SK-MEL-5 (cell line): ENCODE results near the gene MYO7B. TPM values are rescaled to one million over a fixed set of nuclear protein-coding genes. Genes with fewer than 3 reads are reported as not detected.
"Not testable (repeated sequence)": the region's sequence is repeated elsewhere in the genome, so short reads cannot be mapped to it uniquely, and the experiment has no call there.

Experiments used
- DNase-seq: peaks from one replicate; pipeline ENCODE4 v3.0.0-alpha.2; 2016; ENCODE audit warnings: low read depth, low spot score
- in situ Hi-C: cut with HindIII; loops from 2 replicates; pipeline ENCODE4 v1.10.0; 2016; ENCODE audit warnings: low sequenced_read_pairs, high pct_unique_total_duplicates, low pct_unique_long_range_greater_than_20kb
- total RNA-seq: library from RNA; depleted of rRNA; stranded (reverse); fragments of >200 nt; shearing (Covaris generic); gene quantifications from 2 replicates; pipeline ENCODE4 v1.2.3, GENCODE V29; 2014

The MYO7B gene
- total RNA-seq, 1 experiment from 2014 or later, result not detected

DNA sequence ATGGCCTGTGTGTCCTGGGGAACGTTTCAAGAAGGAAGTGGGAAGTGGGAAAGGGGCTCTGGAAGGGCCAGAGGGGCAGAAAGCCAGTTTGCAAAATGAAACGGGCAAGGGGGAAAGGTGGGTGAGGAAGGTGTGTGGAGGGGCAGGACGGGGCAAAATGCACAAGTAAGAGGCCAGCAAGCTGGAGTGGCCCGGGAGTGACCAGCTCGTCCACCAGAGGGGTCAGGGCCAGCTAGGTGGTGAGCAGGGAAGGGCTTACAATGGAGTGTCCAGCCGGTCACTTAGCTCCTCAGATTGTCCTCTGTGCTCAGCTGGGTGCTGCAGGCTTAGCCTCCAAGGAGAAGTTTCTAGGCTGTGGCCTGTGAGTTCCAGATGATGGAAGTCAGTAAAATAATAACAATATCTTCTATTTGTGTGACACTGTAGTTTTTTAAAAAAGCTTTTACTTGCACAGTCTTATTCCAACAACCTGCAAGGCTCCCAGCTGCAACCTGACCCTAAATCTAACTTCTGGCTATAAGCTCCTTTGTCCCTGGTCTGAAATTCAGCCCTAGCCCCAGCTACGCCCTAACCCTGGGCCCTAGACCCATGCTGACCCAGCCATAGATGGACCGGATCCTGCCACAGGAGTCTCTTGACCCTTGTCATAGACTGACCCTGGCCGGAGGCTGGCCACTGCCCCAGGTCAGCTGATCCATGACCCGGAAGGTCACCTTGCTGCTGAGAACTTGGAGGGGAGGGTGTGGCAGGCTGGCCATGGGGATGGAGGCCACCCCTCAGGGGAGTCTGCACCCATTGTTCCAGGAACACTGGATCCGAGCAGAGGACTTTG is 29.2 kb downstream of the MYO7B start:
- DNase-seq, result no peak
- in situ Hi-C loops, result no loop called here

DNA sequence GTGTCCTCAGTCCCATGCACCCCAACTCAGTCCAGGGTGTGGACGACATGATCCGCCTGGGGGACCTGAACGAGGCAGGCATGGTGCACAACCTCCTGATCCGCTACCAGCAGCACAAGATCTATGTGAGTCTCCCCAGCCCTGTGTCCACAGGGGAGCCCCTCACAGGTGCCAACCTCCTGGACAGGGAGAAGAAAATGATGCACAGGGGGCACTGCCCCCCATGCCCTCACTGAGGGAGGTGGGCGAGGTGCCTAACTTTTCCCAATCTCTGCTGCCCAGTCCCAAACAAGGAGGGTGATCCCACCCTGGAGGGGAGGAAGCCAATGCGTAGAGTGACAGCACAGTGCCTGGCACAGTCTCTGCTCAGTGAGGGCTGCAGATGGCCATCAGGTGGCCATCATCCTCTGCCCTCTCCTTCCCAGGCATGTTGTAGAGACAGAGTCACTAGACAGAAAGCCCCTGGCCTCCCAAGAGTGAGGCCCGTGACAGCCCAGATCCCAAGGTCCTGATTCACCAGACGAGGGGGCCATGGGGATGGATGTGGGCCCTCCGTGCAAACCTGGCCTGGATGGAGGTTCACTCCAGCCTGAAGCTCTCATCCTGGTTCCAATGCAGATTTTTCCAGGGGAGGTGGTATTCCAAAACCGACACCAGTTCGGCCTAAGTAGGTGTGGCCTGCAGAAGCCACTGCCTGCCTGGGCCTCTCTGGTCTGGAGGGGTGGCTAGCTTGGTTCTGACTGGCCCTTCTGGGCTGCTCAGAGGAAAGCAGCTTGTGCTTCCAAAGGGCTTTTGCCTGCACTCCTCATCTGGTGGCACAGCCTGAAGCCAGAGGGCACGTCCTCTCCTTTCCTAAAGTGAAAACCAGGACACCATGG is 30.0 kb downstream of the MYO7B start:
- in situ Hi-C loops, result no loop called here
- DNase-seq, result no peak

- no peak for DNase-seq
- in situ Hi-C loops, result no loop called here
These were observed 30.6 kb downstream of the MYO7B start for GRCh38 chr2:127566139-127566417.

DNA sequence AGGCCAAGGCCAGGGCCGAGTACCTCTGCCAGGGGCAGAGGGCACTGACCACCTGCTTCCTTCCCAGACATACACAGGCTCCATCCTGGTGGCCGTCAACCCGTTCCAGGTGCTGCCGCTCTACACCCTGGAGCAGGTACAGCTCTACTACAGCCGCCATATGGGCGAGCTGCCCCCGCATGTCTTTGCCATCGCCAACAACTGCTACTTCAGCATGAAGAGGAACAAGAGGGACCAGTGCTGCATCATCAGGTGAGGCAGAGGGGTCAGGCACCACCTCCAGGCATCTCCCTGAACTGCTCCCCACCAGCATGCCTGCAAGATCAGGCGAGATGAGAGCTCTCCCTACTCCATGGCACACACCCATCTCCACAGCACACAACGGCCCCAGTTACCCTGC is 31.1 kb downstream of the MYO7B start:
- in situ Hi-C loops, result no loop called here
- no peak for DNase-seq

GRCh38 chr2:127567351-127567854 is 31.9 kb downstream of the MYO7B start:
- DNase-seq, result no peak
- in situ Hi-C loops, result no loop called here

- no peak for DNase-seq
- in situ Hi-C loops, result no loop called here
These were observed 32.6 kb downstream of the MYO7B start for GRCh38 chr2:127568128-127568527.

DNA sequence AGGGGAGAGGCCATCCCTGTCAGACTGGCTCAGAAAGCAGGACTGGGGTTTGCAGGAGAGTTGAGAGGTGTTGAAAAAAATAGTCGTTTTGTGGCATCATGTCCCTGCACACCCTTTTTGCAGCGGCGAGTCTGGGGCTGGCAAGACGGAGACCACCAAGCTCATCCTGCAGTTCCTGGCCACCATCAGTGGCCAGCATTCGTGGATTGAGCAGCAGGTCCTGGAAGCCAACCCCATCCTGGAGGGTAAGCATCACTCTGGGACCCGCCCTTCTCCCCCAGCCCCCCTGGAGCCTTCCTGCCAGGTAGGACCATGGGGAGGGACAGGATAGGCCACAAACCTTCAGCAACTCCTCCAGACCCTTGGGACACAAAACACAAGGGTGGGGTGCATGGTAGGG is 34.2 kb downstream of the MYO7B start:
- in situ Hi-C loops, result no loop called here
- DNase-seq, result no peak

DNA sequence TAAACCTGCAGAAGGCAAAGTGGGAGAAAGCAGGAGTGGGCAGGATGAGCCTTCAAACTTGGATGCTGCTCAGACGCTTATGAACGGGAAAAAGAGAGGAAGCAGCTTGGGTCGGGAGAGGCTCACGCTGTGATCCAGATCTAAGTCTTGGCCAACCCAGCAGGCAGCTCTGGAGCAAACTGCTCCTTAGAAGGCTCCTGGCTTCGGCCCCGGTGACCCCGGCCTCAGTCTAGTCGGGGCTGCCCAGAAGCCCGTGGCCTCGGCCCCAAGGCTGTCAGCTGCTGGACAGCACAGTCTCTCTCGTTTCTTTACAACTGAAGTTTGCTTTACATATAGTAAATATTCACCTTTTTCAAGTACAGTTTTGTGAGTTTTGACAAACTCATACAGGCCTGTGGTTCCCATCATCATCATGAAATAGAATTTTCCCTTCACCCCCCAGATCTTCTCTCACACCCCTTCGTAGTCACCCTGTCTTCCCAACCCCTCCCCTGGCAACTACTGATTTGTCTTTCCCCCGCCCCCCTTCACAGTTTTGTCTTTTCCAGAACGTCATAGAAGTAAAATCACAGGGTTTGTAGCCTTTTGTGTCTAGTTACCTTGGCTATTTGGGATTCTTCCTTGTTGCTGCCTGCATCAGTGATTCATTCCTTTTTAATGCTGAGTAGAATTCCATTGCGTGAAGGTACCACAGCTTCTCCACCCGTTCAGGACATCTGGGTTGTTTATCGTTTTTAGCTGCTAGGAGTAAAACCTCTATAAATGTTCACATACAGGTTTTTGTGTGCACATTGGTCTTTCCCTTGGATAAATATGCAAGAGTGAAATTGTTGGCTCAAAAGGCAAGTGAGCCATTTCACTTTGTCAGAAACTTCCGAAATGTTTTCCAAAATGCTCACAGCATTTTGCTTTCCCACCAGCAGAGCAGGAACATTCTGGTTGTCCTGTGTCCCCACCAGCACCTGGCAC is 35.1 kb downstream of the MYO7B start:
- in situ Hi-C loops, result no loop called here
- no peak for DNase-seq

DNA sequence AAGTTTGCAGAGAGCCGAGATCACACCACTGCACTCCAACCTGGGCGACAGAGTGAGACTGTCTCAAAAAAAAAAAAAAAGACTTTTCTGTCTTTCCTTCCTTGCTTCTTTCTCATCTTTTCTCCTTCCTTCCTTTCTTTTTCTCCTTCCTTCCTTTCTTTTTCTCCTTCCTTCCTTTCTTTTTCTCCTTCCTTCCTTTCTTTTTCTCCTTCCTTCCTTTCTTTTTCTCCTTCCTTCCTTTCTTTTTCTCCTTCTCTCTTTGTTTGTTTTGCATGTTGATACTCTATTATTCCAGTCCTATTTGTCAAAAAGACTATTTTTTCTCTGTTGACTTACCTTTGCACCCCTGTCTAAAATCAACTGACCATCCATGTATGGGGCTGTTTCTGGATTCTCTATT is 36.9 kb downstream of the MYO7B start:
- in situ Hi-C loops, DNase-seq: not testable (repeated sequence)

GRCh38 chr2:127572841-127573240 is 37.4 kb downstream of the MYO7B start:
- no peak for DNase-seq
- in situ Hi-C loops, result no loop called here

- DNase-seq, result no peak
- in situ Hi-C loops, result no loop called here
These were observed 37.8 kb downstream of the MYO7B start for GRCh38 chr2:127573298-127573697.

DNA sequence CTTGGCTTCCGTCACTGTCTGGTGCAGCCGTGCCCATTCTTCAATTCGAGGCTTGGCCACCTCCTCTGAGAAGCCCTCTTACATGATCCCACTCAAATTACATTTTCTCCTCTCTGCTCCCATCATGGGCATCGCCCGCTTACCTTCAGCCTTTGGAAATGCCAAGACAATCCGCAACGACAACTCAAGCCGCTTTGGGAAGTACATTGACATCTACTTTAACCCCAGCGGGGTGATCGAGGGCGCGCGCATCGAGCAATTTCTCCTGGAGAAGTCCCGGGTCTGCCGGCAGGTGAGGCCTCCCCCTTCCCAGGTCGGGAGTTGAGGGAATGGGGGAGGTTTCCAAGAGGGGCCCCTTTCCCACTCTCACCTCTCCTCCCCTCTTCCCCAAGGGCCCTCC is 38.3 kb downstream of the MYO7B start:
- DNase-seq, result no peak
- in situ Hi-C loops, result no loop called here

DNA sequence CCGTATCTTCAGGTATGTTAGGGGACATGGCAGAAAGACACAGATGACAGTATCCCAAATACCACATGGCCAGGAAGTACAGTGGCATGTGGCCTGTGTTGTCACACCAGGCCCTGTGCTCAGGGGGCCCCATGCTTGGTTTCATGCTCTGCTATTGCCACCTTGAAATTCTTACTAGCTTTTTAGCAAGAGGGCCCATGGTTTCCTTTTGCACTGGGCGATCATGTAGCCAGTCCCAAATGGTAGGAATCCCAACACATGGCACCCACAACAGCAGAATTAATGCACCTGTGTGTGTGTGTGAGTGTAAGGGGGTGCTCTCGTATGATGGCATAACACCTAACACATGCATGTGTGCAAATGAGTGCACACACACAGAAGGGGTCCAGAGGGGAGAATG is 39.2 kb downstream of the MYO7B start:
- in situ Hi-C loops, result no loop called here

GRCh38 chr2:127575185-127575765 is 39.8 kb downstream of the MYO7B start:
- in situ Hi-C loops, result no loop called here
- DNase-seq, result no peak

More for the DNA sequence above, 39.2 kb downstream of the MYO7B start:
- no peak for DNase-seq

- in situ Hi-C loops, result no loop called here
- DNase-seq, result no peak
These were observed 40.5 kb downstream of the MYO7B start for GRCh38 chr2:127575941-127576432.

- no peak for DNase-seq
These were observed 41.1 kb downstream of the MYO7B start for GRCh38 chr2:127576433-127577207.

DNA sequence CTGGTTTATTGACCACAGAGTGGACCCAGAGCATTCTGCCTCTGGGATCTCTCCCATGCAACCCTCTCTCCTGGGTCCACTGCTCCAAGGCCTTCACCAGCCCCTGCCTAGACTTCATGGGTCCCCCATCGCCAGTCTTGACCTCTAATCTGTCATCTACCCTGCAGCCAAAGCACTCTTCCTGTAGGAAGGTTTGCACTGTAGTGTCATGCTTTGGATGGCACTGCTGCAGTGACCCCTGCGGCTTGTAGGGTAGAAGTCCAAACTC is 41.7 kb downstream of the MYO7B start:
- in situ Hi-C loops, result no loop called here
- no peak for DNase-seq

More at GRCh38 chr2:127576433-127577207, 41.1 kb downstream of the MYO7B start:
- in situ Hi-C loops, result no loop called here
